GM12891 (cell line): ENCODE results near the gene SEPTIN3. TPM values are rescaled to one million over a fixed set of nuclear protein-coding genes. Genes with fewer than 3 reads are reported as not detected.

Experiments used
- DNase-seq: peaks from one replicate; pipeline ENCODE4 v3.0.0; 2011; ENCODE audit warnings: low spot score; ENCODE audit not compliant: insufficient read length
- FAIRE-seq: peaks from 2 replicates; lab custom pipeline; 2011; peaks lifted over from hg19 to GRCh38; lab: Jason Lieb, UNC
- PAX5 ChIP-seq: IDR thresholded peaks from 2 replicates; pipeline ENCODE4 v1.6.1; 2011; ENCODE audit warnings: low read length, moderate library complexity, mild to moderate bottlenecking; ENCODE audit not compliant: insufficient read depth, severe bottlenecking
- POLR2A ChIP-seq: IDR thresholded peaks from 2 replicates; pipeline ENCODE4 v1.6.1; 2011; ENCODE audit warnings: low read depth, low read length, control low read depth
- POLR2AphosphoS5 ChIP-seq: IDR thresholded peaks from 2 replicates; pipeline ENCODE4 v1.6.1; 2011; ENCODE audit warnings: low read depth, low read length, control low read depth
- POU2F2 ChIP-seq: IDR thresholded peaks from 2 replicates; pipeline ENCODE4 v1.6.1; 2011; ENCODE audit warnings: low read depth, mild to moderate bottlenecking, control low read depth, low read length, moderate library complexity
- SPI1 ChIP-seq: IDR thresholded peaks from 2 replicates; pipeline ENCODE4 v1.6.1; 2011; ENCODE audit warnings: low read depth, low read length, control low read depth
- TAF1 ChIP-seq: IDR thresholded peaks from 2 replicates; pipeline ENCODE4 v1.6.1; 2011; ENCODE audit warnings: low read depth, low read length, control low read depth
- polyA plus RNA-seq: library from polyadenylated mRNA; unstranded; fragments of >200 nt; gene quantifications from one replicate; pipeline ENCODE4 v1.2.1, GENCODE V29; 2012; ENCODE audit warnings: low read depth, missing spikeins, inconsistent platforms; ENCODE audit not compliant: missing spikeins

SEPTIN3 gene
- polyA plus RNA-seq, result 0.71 TPM

- no peak for FAIRE-seq
- no peak for DNase-seq
- TF ChIP-seq POLR2AphosphoS5, result no peak
- no peak for TF ChIP-seq SPI1
- TF ChIP-seq PAX5, result no peak
- TF ChIP-seq POU2F2, result no peak
- TF ChIP-seq POLR2A, result no peak
- no peak for TF ChIP-seq TAF1
These were observed at the start of gene SEPTIN3 for GRCh38 chr22:41969110-41969646. Gene SEPTIN3, plus strand, starts transcription at chr22:41969443. Its CDS starts 2,050 bp downstream, at chr22:41971493.

- FAIRE-seq (peak; percentile 93), DNase-seq (no peak)
- TF ChIP-seq POLR2A, result no peak; the same call in none of the 2 replicates
- TF ChIP-seq SPI1, result peak; percentile 94
- 0 out of 2 replicates have a peak, but pooled peaks have one; percentile 27 for TF ChIP-seq POU2F2
- peak; percentile 13; the same call in 1 of the 2 replicates for TF ChIP-seq POLR2AphosphoS5
- TF ChIP-seq TAF1, result no peak
These were observed 48.8 kb upstream of the SEPTIN3 start for GRCh38 chr22:41920271-41920976.

- FAIRE-seq (peak; percentile 51), DNase-seq (no peak)
- TF ChIP-seq POLR2A, result no peak
- TF ChIP-seq SPI1, result no peak
- no peak for TF ChIP-seq PAX5
- TF ChIP-seq TAF1, result no peak
- no peak for TF ChIP-seq POU2F2
- TF ChIP-seq POLR2AphosphoS5, result no peak
These were observed 46.9 kb upstream of the SEPTIN3 start for GRCh38 chr22:41922328-41922727.

GRCh38 chr22:41922940-41923594, 46.2 kb upstream of the SEPTIN3 start:
- no peak for DNase-seq
- FAIRE-seq, result no peak
- no peak for TF ChIP-seq PAX5
- TF ChIP-seq POLR2A, result 0 out of 2 replicates have a peak, but pooled peaks have one; percentile 39
- TF ChIP-seq POLR2AphosphoS5, result peak; percentile 66; the same call in 1 of the 2 replicates
- 0 out of 2 replicates have a peak, but pooled peaks have one; percentile 23 for TF ChIP-seq POU2F2
- no peak for TF ChIP-seq TAF1
- TF ChIP-seq SPI1, result no peak

GRCh38 chr22:41923595-41924276, 45.5 kb upstream of the SEPTIN3 start:
- TF ChIP-seq PAX5, result no peak
- TF ChIP-seq POLR2AphosphoS5, result no peak
- TF ChIP-seq POLR2A, result no peak
- TF ChIP-seq POU2F2, result no peak
- no peak for TF ChIP-seq SPI1
- no peak for TF ChIP-seq TAF1
- FAIRE-seq (peak; percentile 75), DNase-seq (no peak)

GRCh38 chr22:41925783-41926460, 43.3 kb upstream of the SEPTIN3 start:
- DNase-seq (no peak), FAIRE-seq (peak; percentile 89)
- no peak for TF ChIP-seq POLR2AphosphoS5
- TF ChIP-seq TAF1, result no peak
- TF ChIP-seq POLR2A, result peak; percentile 34; the same call in 1 of the 2 replicates

GRCh38 chr22:41927813-41928212, 41.4 kb upstream of the SEPTIN3 start:
- DNase-seq (no peak), FAIRE-seq (no peak)
- TF ChIP-seq POU2F2, result no peak
- TF ChIP-seq TAF1, result no peak
- TF ChIP-seq SPI1, result no peak
- TF ChIP-seq POLR2AphosphoS5, result no peak
- TF ChIP-seq PAX5, result no peak
- no peak for TF ChIP-seq POLR2A

GRCh38 chr22:41928593-41929417, 40.4 kb upstream of the SEPTIN3 start:
- FAIRE-seq, result peak; percentile 91

More at GRCh38 chr22:41928593-41929417, 40.4 kb upstream of the SEPTIN3 start:
- no peak for DNase-seq
- TF ChIP-seq SPI1, result peak; percentile 57
- TF ChIP-seq POLR2AphosphoS5, result no peak
